ENCODE measurements around the gene ADI1.

The ADI1 gene

GRCh38 chr2:3534251-3534814, 15.0 kb upstream of the ADI1 start:
- H3K27ac ChIP-seq: no peak overlapping the region
- H3K9ac ChIP-seq: no peak overlapping the region
- no peaks in the 10 kb centered on the region for H4K20me1 ChIP-seq (ENCODE audit: insufficient read depth)
- H3K4me1 ChIP-seq (ENCODE audit: low read depth, poor library complexity, severe bottlenecking): no peaks in the 10 kb centered on the region
- TF ChIP-seq CTCF (conservative IDR thresholded peaks at IDR 0.05; ENCODE audit: low read depth, low read length): no peak
- H2AFZ ChIP-seq (ENCODE audit: low read depth): no peak overlapping the region
- H3K79me2 ChIP-seq (ENCODE audit: insufficient read depth, low read depth): no peaks in the 10 kb centered on the region
- H3K27me3 ChIP-seq (ENCODE audit: insufficient read depth, low read depth): no peaks in the 10 kb centered on the region
- no peak overlapping the region for H3K4me2 ChIP-seq
- H3K36me3 ChIP-seq (ENCODE audit: insufficient read depth): no peaks in the 10 kb centered on the region
- no peak overlapping the region for H3K4me3 ChIP-seq (IDR thresholded peaks at IDR 0.05; ENCODE audit: insufficient read depth, low read depth, low read length)

GRCh38 chr2:3533836-3534235, 14.5 kb upstream of the ADI1 start:
- Histone ChIP-seq H3K4me1 (ENCODE audit: low read depth, poor library complexity, severe bottlenecking) (no peaks in the 10 kb centered on the region), H3K36me3 (ENCODE audit: insufficient read depth) (no peaks in the 10 kb centered on the region), H4K20me1 (ENCODE audit: insufficient read depth) (no peaks in the 10 kb centered on the region), H3K27me3 (ENCODE audit: insufficient read depth, low read depth) (no peaks in the 10 kb centered on the region), H3K79me2 (ENCODE audit: insufficient read depth, low read depth) (no peaks in the 10 kb centered on the region), H3K9ac (no peak overlapping the region), H3K4me2 (no peak overlapping the region), H3K27ac (no peak overlapping the region), H2AFZ (ENCODE audit: low read depth) (no peak overlapping the region), H3K4me3 (IDR thresholded peaks at IDR 0.05; ENCODE audit: insufficient read depth, low read depth, low read length) (no peak overlapping the region)
- TF ChIP-seq CTCF (conservative IDR thresholded peaks at IDR 0.05; ENCODE audit: low read depth, low read length): no peak

GRCh38 chr2:3532941-3533340, 13.6 kb upstream of the ADI1 start:
- Histone ChIP-seq H4K20me1 (ENCODE audit: insufficient read depth) (no peaks in the 10 kb centered on the region), H3K79me2 (ENCODE audit: insufficient read depth, low read depth) (no peaks in the 10 kb centered on the region), H3K27me3 (ENCODE audit: insufficient read depth, low read depth) (no peaks in the 10 kb centered on the region), H3K4me1 (ENCODE audit: low read depth, poor library complexity, severe bottlenecking) (no peaks in the 10 kb centered on the region), H3K4me3 (IDR thresholded peaks at IDR 0.05; ENCODE audit: insufficient read depth, low read depth, low read length) (no peak overlapping the region), H2AFZ (ENCODE audit: low read depth) (no peak overlapping the region), H3K9ac (no peak overlapping the region), H3K27ac (no peak overlapping the region), H3K4me2 (no peak overlapping the region), H3K36me3 (ENCODE audit: insufficient read depth) (no peaks in the 10 kb centered on the region)
- TF ChIP-seq CTCF (conservative IDR thresholded peaks at IDR 0.05; ENCODE audit: low read depth, low read length): no peak

GRCh38 chr2:3529316-3530025, 10.1 kb upstream of the ADI1 start:
- Histone ChIP-seq H3K79me2 (ENCODE audit: insufficient read depth, low read depth) (no peaks in the 10 kb centered on the region), H3K27ac (no peak overlapping the region), H3K4me3 (IDR thresholded peaks at IDR 0.05; ENCODE audit: insufficient read depth, low read depth, low read length) (no peak overlapping the region), H3K36me3 (ENCODE audit: insufficient read depth) (no peaks in the 10 kb centered on the region), H3K4me2 (no peak overlapping the region), H3K4me1 (ENCODE audit: low read depth, poor library complexity, severe bottlenecking) (peaks cover 10% of the 10 kb centered on the region), H3K27me3 (ENCODE audit: insufficient read depth, low read depth) (no peaks in the 10 kb centered on the region), H2AFZ (ENCODE audit: low read depth) (no peak overlapping the region), H3K9ac (no peak overlapping the region), H4K20me1 (ENCODE audit: insufficient read depth) (no peaks in the 10 kb centered on the region)
- no peak for TF ChIP-seq CTCF (conservative IDR thresholded peaks at IDR 0.05; ENCODE audit: low read depth, low read length)

Data from KMS-11 (cell line).